DMS79 (cell line): Measurements from ENCODE around the gene AKR1B1.
A peak's percentile ranks its signal among the peaks of the same experiment; 100 is the strongest.
"Not testable (repeated sequence)": the region's sequence is repeated elsewhere in the genome, so short reads cannot be mapped to it uniquely, and the experiment has no call there.

ENCODE experiments used
- DNase-seq: peaks from one replicate; lab custom pipeline; 2025; lab: John Stamatoyannopoulos, UW

AKR1B1 gene

DNA sequence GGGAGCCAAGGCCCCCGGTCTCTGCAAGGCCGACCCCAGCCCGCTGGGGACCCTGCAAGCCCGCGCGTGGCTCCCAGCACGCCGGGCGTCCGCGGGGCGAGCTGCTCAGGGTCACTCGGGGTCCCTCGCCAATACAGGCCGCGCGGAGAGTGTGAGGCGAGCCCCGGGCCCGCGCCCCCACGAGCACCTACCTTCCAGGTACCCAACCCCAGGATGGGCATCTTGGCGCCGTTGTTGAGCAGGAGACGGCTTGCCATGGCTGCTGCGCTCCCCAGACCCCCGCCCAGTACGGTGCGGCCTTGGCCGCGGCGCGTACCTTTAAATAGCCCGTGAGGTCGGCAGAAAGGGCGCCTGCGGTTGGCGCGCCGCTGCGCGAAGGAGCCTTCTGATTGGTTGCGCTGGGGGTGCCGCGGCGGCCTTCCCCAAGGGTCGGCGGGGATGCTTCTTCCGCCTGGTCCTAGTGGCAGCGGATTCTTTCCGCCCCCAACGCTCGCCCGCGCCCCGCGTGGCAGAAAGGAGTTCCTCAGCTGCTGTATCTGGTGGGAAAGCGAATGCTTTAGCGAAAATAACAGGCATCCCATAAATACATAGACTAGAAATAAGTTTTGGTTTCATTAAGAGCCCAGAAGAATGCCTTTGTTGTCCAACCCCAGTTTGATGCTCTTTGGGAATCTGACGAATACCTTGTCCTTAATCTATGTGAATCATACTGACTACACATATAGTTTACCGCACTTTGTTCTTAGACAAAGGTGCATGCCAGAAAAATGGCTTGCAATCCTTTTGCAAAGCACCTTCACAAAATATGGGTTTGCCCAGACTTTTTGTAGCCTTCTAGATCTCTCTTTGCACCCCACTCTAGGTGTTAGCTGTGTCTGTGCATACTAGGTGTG, at the start of gene AKR1B1:
Gene AKR1B1, minus strand, starts transcription at position 295 of the 893 bp plus-strand sequence. Its CDS starts 38 bp downstream, at position 257.
- DNase-seq: peak; percentile 75

GRCh38 chr7:134505856-134506255, 47.0 kb upstream of the AKR1B1 start:
- no peak for DNase-seq

GRCh38 chr7:134504660-134505164, 45.8 kb upstream of the AKR1B1 start:
- DNase-seq: no peak

DNA sequence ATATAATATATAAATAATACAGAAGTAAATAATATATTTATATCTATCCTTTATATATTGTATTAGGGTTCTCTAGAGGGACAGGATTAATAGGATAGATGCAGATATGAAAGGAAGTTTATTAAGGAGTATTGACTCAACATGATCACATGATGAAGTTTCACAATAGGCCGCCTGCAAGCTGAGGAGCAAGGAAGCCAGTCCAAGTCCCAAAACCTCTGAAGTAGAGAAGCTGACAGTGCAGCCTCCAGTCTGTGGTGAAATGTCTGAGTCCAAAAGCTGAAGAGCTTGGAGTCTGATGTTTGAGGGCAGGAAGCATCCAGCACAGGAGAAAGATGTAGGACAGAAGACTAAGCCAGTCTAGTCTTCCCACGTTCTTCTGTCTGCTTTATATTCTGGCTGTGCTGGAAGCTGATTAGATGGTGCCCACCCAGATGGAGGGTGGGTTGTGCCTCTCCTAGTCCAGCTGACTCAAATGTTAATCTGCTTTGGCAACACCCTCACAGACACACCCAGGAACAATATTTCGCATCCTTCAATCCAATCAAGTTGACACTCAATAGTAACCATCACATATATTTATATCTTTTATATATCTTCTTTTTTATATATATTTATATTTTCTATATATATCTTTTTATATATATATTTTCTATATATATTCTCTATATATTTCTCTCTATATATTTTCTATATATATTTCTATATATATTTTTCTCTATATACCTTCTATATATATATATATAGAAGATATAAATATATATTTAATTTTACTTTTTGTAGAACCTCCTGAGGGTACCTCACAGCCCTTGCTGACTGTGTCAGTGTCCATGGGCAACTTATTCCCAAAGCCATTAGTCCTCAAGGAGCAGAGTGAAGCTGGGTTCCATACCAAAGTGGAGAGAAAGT, 43.8 kb upstream of the AKR1B1 start:
- DNase-seq: no peak

DNA sequence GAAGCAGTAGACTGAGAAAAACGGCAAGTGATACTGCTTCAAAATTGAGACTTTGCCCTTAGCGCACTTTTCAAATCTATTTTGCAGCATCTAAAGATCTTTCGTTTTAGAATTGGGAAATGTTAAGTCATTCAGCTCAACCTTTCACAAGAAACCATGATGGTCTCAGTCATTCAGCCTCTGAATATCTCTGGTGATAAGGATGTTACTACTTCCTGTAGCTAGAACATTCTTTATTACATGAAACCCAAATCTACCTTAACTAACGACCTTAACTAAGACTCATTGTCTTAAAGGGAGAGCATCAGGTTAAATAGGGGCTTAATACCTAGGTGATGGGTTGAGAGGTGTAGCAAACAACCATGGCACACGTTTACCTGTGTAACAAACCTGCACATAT, 42.1 kb upstream of the AKR1B1 start:
- DNase-seq: no peak

- DNase-seq: no peak
Observed at GRCh38 chr7:134500406-134500805, 41.5 kb upstream of the AKR1B1 start.

- DNase-seq: no peak
Observed at GRCh38 chr7:134495546-134495945, 36.6 kb upstream of the AKR1B1 start.

DNA sequence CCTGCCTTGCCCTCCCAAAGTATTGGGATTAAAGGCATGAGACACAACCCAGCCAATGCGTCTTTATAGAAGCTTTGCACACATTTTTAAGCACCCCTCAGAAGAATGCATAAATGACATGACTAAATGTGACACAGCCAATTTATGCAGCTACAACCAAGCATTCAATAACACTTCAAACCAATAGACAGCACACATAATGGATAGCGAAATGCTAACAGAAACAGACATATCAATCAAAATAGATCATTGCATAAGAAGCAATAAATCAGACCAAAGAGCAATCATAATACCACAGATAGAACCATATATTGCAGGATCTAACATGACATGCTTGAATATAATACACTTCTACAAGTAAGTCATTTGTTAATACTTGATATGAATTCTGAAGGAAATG, 34.2 kb upstream of the AKR1B1 start:
- no peak for DNase-seq

DNA sequence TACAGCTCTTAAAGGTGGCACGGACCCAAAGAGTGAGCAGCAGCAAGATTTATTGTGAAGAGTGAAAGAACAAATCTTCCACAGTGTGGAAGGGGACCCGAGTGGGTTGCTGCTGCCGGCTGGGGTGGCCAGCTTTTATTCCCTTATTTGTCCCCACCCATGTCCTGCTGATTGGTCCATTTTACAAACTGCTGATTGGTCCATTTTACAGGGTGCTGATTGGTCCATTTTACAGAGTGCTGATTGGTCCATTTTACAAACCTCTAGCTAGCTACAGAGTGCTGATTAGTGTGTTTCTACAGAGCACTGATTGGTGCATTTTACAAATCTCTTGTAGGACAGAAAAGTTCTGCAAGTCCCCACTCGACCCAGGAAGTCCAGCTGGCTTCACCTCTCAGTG, 28.8 kb upstream of the AKR1B1 start:
- not testable (repeated sequence) for DNase-seq

DNA sequence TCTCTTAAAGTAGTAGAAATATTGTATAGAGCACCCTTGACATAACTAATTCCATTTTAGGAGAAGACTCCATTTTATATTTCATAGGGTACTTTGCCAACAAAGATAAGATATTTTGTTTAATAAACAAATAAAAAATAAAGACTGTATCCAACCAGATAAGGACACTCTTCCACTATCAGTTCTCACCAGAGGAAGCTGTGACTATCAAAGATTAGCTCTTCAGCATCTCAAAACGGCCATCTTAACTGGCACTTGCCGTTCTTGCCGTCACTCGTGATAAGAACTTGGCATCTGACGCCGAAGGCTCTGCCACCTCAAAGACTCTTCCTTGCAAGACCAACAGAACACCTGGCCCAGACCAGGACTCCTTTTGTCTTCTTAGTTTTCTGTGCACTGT, 26.3 kb upstream of the AKR1B1 start:
- no peak for DNase-seq

DNA sequence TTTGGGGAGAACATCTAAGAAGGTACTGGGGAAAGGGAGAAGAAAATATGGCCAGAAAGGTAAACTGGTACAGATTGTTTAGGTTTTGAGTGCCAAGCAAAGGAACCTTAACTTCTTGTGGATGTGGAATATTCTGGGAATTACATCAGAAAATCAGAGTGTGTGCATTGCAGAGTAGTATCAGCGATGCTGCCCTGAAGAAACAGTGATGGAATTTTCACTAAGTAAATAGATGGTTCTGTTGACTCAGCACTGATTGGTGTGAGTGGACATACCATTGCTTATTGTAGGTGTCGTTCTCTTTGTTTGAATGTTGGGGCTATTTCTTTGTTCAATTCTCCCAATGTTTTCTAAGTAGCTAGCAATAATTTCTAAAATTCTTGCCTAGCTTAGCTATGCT, 24.4 kb upstream of the AKR1B1 start:
- no peak for DNase-seq

DNA sequence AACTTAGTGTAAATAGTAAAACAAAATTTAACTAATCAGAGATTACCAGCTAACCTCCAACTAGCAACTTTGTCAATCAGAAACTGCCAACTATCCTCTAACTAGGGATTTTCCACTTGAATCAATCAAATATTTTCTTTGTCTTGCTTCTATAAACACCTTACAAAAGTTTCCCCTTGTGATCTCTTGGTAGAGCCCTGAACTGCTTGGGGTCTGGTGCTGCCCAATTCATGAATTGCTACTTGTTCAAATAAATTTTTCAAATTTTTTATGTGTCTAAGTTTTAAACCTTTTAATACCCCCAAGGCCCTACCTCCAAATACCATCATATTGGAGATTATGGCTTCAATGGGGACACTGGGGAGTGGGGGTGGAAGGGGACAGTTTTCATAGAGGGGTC, 24.0 kb upstream of the AKR1B1 start:
- DNase-seq: no peak

DNA sequence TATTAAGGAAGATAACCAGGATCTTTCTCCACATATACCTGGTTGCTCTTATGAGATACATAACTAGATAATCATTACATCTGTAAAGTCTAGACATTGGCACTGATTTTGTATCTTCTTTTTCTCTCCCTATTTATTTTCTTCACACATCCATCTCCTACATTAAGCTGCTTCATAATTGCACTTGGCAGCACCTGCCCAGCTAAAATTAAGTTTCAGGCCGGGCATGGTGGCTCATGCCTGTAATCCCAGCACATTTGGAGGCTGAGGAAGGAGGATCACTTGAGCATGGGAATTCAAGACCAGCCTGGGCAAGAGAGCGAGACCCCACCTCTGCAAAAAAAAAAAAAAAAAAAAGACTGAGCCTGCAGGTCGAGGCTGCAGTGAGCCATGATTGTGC, 22.3 kb upstream of the AKR1B1 start:
- no peak for DNase-seq

DNA sequence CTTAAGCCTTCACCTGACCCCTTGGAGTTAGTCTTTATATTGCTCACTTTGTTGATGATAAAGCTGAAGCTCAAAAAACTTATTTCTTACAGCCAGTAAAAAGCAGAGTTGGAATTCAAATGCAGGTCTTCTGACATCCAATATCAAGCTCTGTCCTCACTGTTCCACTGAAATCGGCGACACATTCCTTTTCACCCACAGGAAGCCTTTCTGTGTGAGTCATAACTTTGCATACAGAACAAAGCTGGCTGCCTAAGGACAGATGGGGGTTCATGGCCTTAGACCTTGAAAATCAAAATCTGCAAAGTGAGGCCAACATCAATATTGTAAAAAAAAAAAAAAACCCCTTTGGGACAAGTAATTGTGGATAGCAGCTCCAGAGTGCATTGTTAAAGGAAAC, 21.8 kb upstream of the AKR1B1 start:
- no peak for DNase-seq

DNA sequence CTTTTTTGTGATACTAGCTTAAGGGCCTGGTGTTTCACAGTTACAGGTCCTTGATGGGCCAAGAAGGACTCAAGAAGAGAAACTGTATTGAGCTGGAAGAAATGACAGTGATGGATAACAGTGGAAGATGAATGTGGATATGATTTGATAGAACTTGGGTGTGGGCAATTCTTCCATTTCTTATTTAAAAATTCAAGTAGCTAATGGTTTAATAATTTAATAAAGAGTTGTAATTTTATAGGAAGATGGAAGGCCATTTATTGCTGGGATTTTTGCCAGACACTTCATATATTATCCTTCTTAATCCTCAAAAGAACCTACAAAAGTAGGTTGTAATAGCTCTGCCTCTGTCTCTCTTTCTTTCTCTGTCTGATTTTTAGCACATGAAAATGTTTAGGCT, 21.3 kb upstream of the AKR1B1 start:
- DNase-seq: peak; percentile 49

DNA sequence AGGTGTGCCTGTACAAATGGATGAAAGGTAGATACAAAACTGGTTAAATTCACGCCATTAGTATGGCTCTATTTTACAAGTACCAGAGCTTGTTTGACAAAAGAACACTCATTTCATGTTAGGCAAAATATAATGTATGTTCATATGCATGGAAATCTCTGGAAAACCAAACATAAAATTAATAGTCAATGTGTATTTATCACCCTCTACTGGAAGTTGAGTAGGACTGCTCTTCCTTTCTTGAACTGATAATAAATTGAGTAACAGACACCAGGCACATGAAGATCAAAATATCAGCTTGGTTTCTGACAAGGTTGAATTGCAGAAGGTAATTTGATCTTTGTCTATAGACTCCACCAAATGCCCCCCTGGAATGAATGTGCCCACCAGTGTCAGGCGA, 19.8 kb upstream of the AKR1B1 start:
- no peak for DNase-seq

DNA sequence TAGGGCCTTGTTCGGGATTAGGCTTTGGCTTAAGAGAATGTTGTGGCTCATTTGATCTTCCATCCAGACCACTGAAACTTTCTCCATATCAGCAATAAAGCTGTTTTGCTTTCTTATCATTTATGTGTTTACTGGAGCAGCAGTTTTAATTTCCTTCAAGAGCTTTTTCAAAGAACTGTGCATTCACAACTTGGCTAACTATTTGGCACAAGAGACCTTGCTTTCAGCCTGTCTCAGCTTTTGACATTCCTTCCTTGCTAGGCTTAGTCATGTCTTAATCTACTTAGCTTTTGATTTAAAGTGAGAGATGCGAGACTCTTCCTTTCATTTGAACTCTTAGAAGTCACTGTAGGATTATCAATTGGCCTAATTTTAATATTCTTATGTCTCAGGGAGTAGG, 19.1 kb upstream of the AKR1B1 start:
- no peak for DNase-seq

DNA sequence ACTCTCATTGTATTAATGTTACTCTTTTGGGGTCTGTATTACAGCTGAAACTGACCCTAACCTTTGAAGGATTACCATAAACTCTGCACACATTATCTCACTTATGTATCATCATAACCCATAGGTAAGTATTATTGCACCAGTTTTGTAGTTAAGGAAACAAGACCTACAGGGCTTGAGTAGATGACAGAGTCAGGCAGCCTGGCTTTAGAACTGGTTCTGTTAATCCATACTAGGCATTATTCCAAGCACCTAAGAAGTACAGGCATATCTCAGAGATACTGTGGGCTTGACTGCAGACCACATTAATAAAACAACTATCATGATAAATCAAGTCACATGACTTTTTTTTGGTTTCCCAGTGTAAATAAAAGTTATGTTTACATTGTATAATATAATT, 17.1 kb upstream of the AKR1B1 start:
- no peak for DNase-seq

- no peak for DNase-seq
Observed at GRCh38 chr7:134474828-134475227, 15.9 kb upstream of the AKR1B1 start.

DNA sequence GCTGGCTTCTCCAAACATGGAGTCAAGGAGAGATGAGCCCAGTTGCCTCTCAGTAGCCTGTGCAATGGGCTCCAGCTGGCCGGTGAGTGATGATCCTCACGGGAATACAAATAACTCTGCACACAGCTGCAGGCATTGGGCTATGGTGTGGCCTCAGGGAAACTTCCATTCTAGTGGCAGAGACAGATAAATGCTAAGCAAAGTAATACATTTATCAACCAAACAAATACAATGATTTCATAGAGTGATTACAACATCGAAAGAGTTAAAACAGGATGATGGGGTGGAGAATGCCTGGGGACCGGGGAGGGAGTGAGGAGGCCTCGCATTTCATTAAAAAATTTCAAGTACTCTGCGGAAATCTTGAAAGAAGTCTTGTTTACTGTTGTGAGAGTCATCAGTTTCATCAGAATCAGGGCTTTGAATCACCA, 15.0 kb upstream of the AKR1B1 start:
- DNase-seq: no peak

GRCh38 chr7:134472572-134473244, 13.8 kb upstream of the AKR1B1 start:
- no peak for DNase-seq

GRCh38 chr7:134470864-134471263, 12.0 kb upstream of the AKR1B1 start:
- no peak for DNase-seq
